Gastrocnemius medialis (tissue), 4 donors: ENCODE results near the gene UNC5CL. TPM values are rescaled to one million over a fixed set of nuclear protein-coding genes. Genes with fewer than 3 reads are reported as not detected.

Source experiments
- ATAC-seq, 2 donors: fragments of 150-250 bp; one replicate each; pipeline ENCODE4 v1.9.1; 2016
- DNase-seq, 2 donors: peaks; one replicate each; pipeline ENCODE4 v3.0.0-alpha.2; 2019
- H3K27ac ChIP-seq, 4 donors: fragments of 200-600 bp; sonication (generic); 1 replicate in 1 of 4; 2 replicates in 3 of 4; pipeline ENCODE4 v1.5.1; 2016 to 2018; ENCODE audit warnings: mild to moderate bottlenecking in 2 of 4, moderate library complexity in 1 of 4
- H3K27me3 ChIP-seq, 3 donors: fragments of 200-600 bp; sonication (generic) in 2 of 3; 1 replicate in 1 of 3; 2 replicates in 2 of 3; pipeline versions ENCODE4 v1.5.1 to v1.6.0; 2016 to 2019; ENCODE audit warnings: mild to moderate bottlenecking in 1 of 3, moderate library complexity in 1 of 3
- H3K36me3 ChIP-seq, 2 donors: fragments of 200-600 bp; sonication (generic) in 1 of 2; one replicate each; pipeline ENCODE4 v1.5.1; 2017 to 2018
- H3K4me1 ChIP-seq, 2 donors: fragments of 200-600 bp; sonication (generic) in 1 of 2; one replicate each; pipeline ENCODE4 v1.5.1; 2016 to 2017; ENCODE audit warnings: mild to moderate bottlenecking in 2 of 2
- H3K4me3 ChIP-seq, 4 donors: fragments of 200-600 bp; sonication (generic) in 3 of 4; 1 replicate in 1 of 4; 2 replicates in 3 of 4; pipeline ENCODE4 v1.5.1; 2016 to 2019; ENCODE audit warnings: mild to moderate bottlenecking in 2 of 4
- H3K9me3 ChIP-seq, 3 donors: fragments of 200-600 bp; sonication (generic) in 2 of 3; 1 replicate in 1 of 3; 2 replicates in 2 of 3; pipeline ENCODE4 v1.5.1; 2016 to 2019
- POLR2A ChIP-seq, 2 donors: fragments of 450-650 bp; IDR thresholded peaks; one replicate each; pipeline ENCODE4 v1.6.1; 2017; ENCODE audit warnings: antibody characterized with exemption in 2 of 2, mild to moderate bottlenecking in 2 of 2, moderate library complexity in 2 of 2
- in situ Hi-C, 4 donors: fragments of 200-750 bp; cut with MboI; loops; one replicate each; pipeline versions ENCODE4 v1.15.0 to v1.8.0; 2017; ENCODE audit warnings: low sequenced_read_pairs in 4 of 4
- intact Hi-C: fragments of 100-400 bp; cut with DNase I; formaldehyde crosslinking; loops from one replicate; pipeline ENCODE4 v1.15.1; 2023; ENCODE audit warnings: low total_unique reads
- total RNA-seq, 4 donors: library from RNA; depleted of rRNA; stranded (reverse); fragments of >200 nt; gene quantifications; one replicate each; pipeline versions ENCODE4 v1.1.0 to v1.2.3, GENCODE V29; 2016
- TF ChIP-seq, protein P1 (sequence below), 5 experiments: fragments of 450-650 bp in 3 of 5; fragments of 200-600 bp in 2 of 5; sonication (generic) in 2 of 5; IDR thresholded peaks in 4 of 5; conservative IDR thresholded peaks in 1 of 5; 1 replicate in 4 of 5; 2 replicates in 1 of 5; pipeline ENCODE4 v1.5.1; 2016 to 2019; ENCODE audit warnings: antibody characterized with exemption in 5 of 5, mild to moderate bottlenecking in 3 of 5, moderate library complexity in 3 of 5

Gene UNC5CL
- total RNA-seq, 4 donors from 2014 or later, result 0.20 to 0.52 (median 0.29) TPM

DNA sequence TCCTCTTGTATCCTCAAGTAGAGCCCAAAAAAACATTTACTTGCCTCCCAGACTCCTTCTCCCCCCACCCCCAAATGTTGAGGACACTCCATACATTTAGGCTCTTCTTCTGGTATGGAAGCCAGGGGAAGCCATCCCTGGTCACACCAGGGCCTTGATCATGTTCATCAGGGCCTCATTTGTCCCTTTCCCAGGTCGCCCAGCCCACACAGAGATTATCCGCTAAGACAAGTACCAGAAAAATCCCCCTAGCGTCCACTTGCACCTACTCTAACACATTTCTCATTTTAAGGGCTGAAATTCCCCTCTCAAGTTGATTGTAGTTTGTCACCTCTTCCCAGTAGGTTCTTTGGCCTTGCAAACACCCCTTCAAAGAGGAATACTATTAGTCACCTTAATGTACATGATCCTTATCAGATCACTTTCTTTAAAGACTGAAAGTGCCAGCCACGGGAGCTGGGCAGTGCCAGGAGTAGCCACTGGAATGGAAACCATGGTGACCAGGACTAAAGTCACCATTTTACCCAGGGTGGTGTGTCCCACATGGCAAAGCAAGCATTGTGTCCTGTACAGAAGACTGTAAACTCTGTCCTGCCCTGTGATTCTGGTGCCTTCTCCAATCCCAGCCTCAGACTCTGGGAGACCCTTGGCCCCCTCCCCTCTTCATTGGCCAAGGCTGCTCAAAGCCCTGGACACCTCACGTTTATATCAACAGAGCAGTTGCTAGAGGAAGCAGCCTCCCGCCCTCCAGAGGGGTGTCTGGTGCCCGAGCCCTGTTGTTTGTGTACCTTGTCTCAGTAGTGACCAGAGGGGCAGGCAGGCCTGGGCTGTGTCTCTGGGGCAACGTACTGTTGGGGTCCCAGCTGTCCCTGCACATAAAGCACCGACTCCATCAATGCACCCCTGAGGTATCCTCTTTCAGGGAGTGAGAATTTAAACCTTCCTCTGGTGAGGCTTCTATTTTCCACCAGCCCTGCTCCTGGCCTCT lies 9.0 kb upstream of the UNC5CL start:
- Histone ChIP-seq H3K9me3 (no peaks in the 10 kb centered on the region), H3K36me3 (no peaks in the 10 kb centered on the region), H3K27ac (peak overlapping the region; percentile 77 to 99 (median 96)), H3K4me1 (peaks cover 54 to 61% of the 10 kb centered on the region in 2 donors), H3K4me3 (no peak overlapping the region), H3K27me3 (no peaks in the 10 kb centered on the region)
- ATAC-seq, result no peak
- intact Hi-C loops, result no loop called here
- no peak for DNase-seq
- TF ChIP-seq, protein P1, sequence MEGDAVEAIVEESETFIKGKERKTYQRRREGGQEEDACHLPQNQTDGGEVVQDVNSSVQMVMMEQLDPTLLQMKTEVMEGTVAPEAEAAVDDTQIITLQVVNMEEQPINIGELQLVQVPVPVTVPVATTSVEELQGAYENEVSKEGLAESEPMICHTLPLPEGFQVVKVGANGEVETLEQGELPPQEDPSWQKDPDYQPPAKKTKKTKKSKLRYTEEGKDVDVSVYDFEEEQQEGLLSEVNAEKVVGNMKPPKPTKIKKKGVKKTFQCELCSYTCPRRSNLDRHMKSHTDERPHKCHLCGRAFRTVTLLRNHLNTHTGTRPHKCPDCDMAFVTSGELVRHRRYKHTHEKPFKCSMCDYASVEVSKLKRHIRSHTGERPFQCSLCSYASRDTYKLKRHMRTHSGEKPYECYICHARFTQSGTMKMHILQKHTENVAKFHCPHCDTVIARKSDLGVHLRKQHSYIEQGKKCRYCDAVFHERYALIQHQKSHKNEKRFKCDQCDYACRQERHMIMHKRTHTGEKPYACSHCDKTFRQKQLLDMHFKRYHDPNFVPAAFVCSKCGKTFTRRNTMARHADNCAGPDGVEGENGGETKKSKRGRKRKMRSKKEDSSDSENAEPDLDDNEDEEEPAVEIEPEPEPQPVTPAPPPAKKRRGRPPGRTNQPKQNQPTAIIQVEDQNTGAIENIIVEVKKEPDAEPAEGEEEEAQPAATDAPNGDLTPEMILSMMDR (IDR thresholded peaks at IDR 0.05 in 4 of 5, conservative IDR thresholded peaks at IDR 0.05 in 1 of 5), result no peak
- no peak for TF ChIP-seq POLR2A (IDR thresholded peaks at IDR 0.05)
- in situ Hi-C loops, result loop anchor here in 1 of 4 donors (25.0 kb wide), 1 partner anchor 1061 kb away; no protein-coding TSS in a partner anchor

GRCh38 chr6:41047306-41047705 lies 8.3 kb upstream of the UNC5CL start:
- TF ChIP-seq, protein P1 (IDR thresholded peaks at IDR 0.05 in 4 of 5, conservative IDR thresholded peaks at IDR 0.05 in 1 of 5), result no peak
- no peak for TF ChIP-seq POLR2A (IDR thresholded peaks at IDR 0.05)
- in situ Hi-C loops, result loop anchor here in 1 of 4 donors (25.0 kb wide), 1 partner anchor 1060 kb away; no protein-coding TSS in a partner anchor
- H3K27me3 ChIP-seq, result no peaks in the 10 kb centered on the region

DNA sequence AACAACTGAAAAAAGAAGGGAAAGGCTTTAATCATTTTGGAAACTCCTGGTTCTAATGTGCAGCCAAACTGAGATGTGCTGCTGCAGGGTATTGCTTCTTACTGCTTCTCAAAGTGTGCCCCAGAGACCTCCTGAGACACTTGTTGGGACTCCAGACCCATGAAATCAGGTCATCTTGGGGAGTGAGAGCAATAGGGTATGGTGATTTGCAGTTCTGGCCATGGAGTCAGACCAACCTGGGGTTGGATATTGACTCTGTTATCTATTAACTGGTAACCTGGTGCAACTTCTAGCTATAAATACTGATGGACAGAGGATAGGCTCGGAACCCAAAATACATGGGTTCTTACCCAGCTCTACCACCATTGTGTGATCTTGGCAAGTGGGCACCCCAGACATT lies 7.1 kb upstream of the UNC5CL start:
- H3K9me3 ChIP-seq, result no peaks in the 10 kb centered on the region
- no peak overlapping the region for H3K4me3 ChIP-seq
- peak overlapping the region in 1 of 4 donors; percentile 41 for H3K27ac ChIP-seq
- TF ChIP-seq POLR2A (IDR thresholded peaks at IDR 0.05), result no peak
- TF ChIP-seq, protein P1 (IDR thresholded peaks at IDR 0.05 in 4 of 5, conservative IDR thresholded peaks at IDR 0.05 in 1 of 5), result no peak
- no peaks in the 10 kb centered on the region for H3K36me3 ChIP-seq
- no peaks in the 10 kb centered on the region for H3K27me3 ChIP-seq
- peaks cover 37 to 44% of the 10 kb centered on the region in 2 donors for H3K4me1 ChIP-seq
- DNase-seq (no peak), ATAC-seq (no peak)
- in situ Hi-C loops (loop anchor here in 1 of 4 donors (25.0 kb wide), 1 partner anchor 1059 kb away; no protein-coding TSS in a partner anchor), intact Hi-C loops (no loop called here)

More at GRCh38 chr6:41047306-41047705, 8.3 kb upstream of the UNC5CL start:
- Histone ChIP-seq H3K27ac (peak overlapping the region in 2 of 4 donors; percentile 77 to 99), H3K9me3 (no peaks in the 10 kb centered on the region), H3K4me3 (no peak overlapping the region), H3K36me3 (no peaks in the 10 kb centered on the region), H3K4me1 (peaks cover 47 to 55% of the 10 kb centered on the region in 2 donors)
- DNase-seq, result no peak
- intact Hi-C loops, result no loop called here
- ATAC-seq, result no peak

DNA sequence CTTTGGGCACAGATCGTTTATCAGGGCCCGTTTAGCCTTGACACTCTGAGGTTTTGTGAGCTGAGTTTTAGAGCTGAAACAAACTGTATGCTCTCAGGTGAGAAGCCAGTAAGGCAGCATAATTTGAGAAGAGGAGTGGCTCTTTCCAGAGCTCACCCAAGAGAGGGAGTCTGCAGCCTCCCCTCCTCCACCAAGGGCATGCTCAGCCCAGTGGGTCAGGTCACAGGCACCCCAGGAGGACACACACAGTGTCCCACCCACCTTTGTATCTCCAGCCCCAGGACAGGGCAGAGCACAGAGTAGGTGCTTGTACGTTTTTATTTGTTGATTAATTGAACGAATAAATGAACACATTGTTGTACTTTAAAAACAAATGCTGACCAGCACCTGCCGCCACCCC lies 6.6 kb upstream of the UNC5CL start:
- H3K4me1 ChIP-seq, result peaks cover 36 to 39% of the 10 kb centered on the region in 2 donors
- in situ Hi-C loops (loop anchor here in 1 of 4 donors (25.0 kb wide), 1 partner anchor 1058 kb away; no protein-coding TSS in a partner anchor), intact Hi-C loops (no loop called here)
- no peak overlapping the region for H3K4me3 ChIP-seq
- DNase-seq (no peak), ATAC-seq (no peak)
- H3K36me3 ChIP-seq, result no peaks in the 10 kb centered on the region
- no peaks in the 10 kb centered on the region for H3K27me3 ChIP-seq
- no peaks in the 10 kb centered on the region for H3K9me3 ChIP-seq
- TF ChIP-seq, protein P1 (IDR thresholded peaks at IDR 0.05 in 4 of 5, conservative IDR thresholded peaks at IDR 0.05 in 1 of 5), result no peak
- TF ChIP-seq POLR2A (IDR thresholded peaks at IDR 0.05), result no peak
- peak overlapping the region in 1 of 4 donors; percentile 41 for H3K27ac ChIP-seq
